ENCODE results near the gene GMPR2. TPM values are rescaled to one million over a fixed set of nuclear protein-coding genes. Genes with fewer than 3 reads are reported as not detected.
A peak's percentile ranks its signal among the peaks of the same experiment; 100 is the strongest.

Gene GMPR2
- polyA plus RNA-seq, 1 experiment = 116 TPM

- TF ChIP-seq CTCF (IDR thresholded peaks at IDR 0.05; ENCODE audit: insufficient read depth, low read depth, low read length) = no peak
- DNase-seq (ENCODE audit: low read depth) = no peak
- H3K4me3 ChIP-seq (ENCODE audit: low read depth, low read length) = peak overlapping the region; percentile 62
- peaks cover 8% of the 10 kb centered on the region; the same call in 1 of the 2 replicates for H3K36me3 ChIP-seq (ENCODE audit: control insufficient read depth, insufficient read depth, low read length)
- CTCF ChIA-PET = interaction anchor here (1.1 to 1.6 kb wide), 2 partner anchors 9 to 17 kb away, joined by 4 to 15 read pairs; partner anchors contain the start of gene TINF2
- no peaks in the 10 kb centered on the region for H3K27me3 ChIP-seq (ENCODE audit: control insufficient read depth, insufficient read depth, low read length)
- POLR2A ChIA-PET = no interaction called here
Measured at GRCh38 chr14:24233538-24233866, 773 bp downstream of the GMPR2 start.

- Histone ChIP-seq H3K27me3 (ENCODE audit: control insufficient read depth, insufficient read depth, low read length) (no peaks in the 10 kb centered on the region), H3K4me3 (ENCODE audit: low read depth, low read length) (no peak overlapping the region), H3K36me3 (ENCODE audit: control insufficient read depth, insufficient read depth, low read length) (peaks cover 10% of the 10 kb centered on the region)
- ChIA-PET CTCF (interaction anchor here (0.8 to 2.0 kb wide), 7 partner anchors 8 to 74 kb away, joined by 3 to 15 read pairs (median 7); partner anchors contain the start of genes CIDEB, IRF9 and TINF2), POLR2A (no interaction called here)
- no peak for TF ChIP-seq CTCF (IDR thresholded peaks at IDR 0.05; ENCODE audit: insufficient read depth, low read depth, low read length)
- no peak for DNase-seq (ENCODE audit: low read depth)
Measured at GRCh38 chr14:24234095-24235005, 1.6 kb downstream of the GMPR2 start.

- no peak overlapping the region for H3K4me3 ChIP-seq (ENCODE audit: low read depth, low read length)
- POLR2A ChIA-PET = no interaction called here
- CTCF ChIA-PET = interaction anchor here (0.6 to 2.0 kb wide), 6 partner anchors 14 to 75 kb away, joined by 3 to 9 read pairs (median 4); partner anchors contain the start of genes CIDEB and IRF9
- H3K36me3 ChIP-seq (ENCODE audit: control insufficient read depth, insufficient read depth, low read length) = peaks cover 24% of the 10 kb centered on the region
- no peak for TF ChIP-seq CTCF (IDR thresholded peaks at IDR 0.05; ENCODE audit: insufficient read depth, low read depth, low read length)
- DNase-seq (ENCODE audit: low read depth) = no peak
- H3K27me3 ChIP-seq (ENCODE audit: control insufficient read depth, insufficient read depth, low read length) = no peaks in the 10 kb centered on the region
Measured at GRCh38 chr14:24235804-24236688, 3.3 kb downstream of the GMPR2 start.

GRCh38 chr14:24236689-24237462 lies 4.1 kb downstream of the GMPR2 start:
- no peak overlapping the region for H3K4me3 ChIP-seq (ENCODE audit: low read depth, low read length)
- DNase-seq (ENCODE audit: low read depth) = no peak
- no peak for TF ChIP-seq CTCF (IDR thresholded peaks at IDR 0.05; ENCODE audit: insufficient read depth, low read depth, low read length)
- H3K36me3 ChIP-seq (ENCODE audit: control insufficient read depth, insufficient read depth, low read length) = peaks cover 25% of the 10 kb centered on the region
- CTCF ChIA-PET = interaction anchor here (0.6 to 2.0 kb wide), 8 partner anchors 10 to 94 kb away, joined by 3 to 7 read pairs (median 4); partner anchors contain the start of genes CIDEB and IRF9
- no peaks in the 10 kb centered on the region for H3K27me3 ChIP-seq (ENCODE audit: control insufficient read depth, insufficient read depth, low read length)
- POLR2A ChIA-PET = interaction anchor here (0.5 kb wide), 1 partner anchor 202 kb away, joined by 3 read pairs; no protein-coding TSS in a partner anchor

Data from BJ (cell line).